ENCODE results near the gene PLEKHA7.

GRCh38 chr11:16790486-16791190 is 223.6 kb downstream of the PLEKHA7 start:
- TF ChIP-seq NFE2L1 (CRISPR knock-in tag; IDR thresholded peaks at IDR 0.05) (no peak), MAX (CRISPR knock-in tag; IDR thresholded peaks at IDR 0.05) (no peak), CTCF (IDR thresholded peaks at IDR 0.05) (no peak), FOXK1 (CRISPR knock-in tag; IDR thresholded peaks at IDR 0.05) (no peak), SP1 (CRISPR knock-in tag; conservative IDR thresholded peaks at IDR 0.05) (no peak), ARID4B (CRISPR knock-in tag; IDR thresholded peaks at IDR 0.05; ENCODE audit: borderline replicate concordance) (no peak)

Data from WTC11 (cell line).